Astrocyte (in vitro differentiated cells and primary cell): ENCODE measurements around the gene TERB2.
"Not testable (repeated sequence)": the region's sequence is repeated elsewhere in the genome, so short reads cannot be mapped to it uniquely, and the experiment has no call there.

ENCODE experiments used
- CTCF ChIP-seq: IDR thresholded peaks from 2 replicates; pipeline ENCODE4 v1.5.1; 2011; ENCODE audit warnings: low read depth, mild to moderate bottlenecking, inconsistent platforms, low read length, moderate library complexity; ENCODE audit not compliant: insufficient read depth
- EZH2 ChIP-seq: IDR thresholded peaks from 2 replicates; pipeline ENCODE4 v1.6.1; 2012; ENCODE audit warnings: mild to moderate bottlenecking, low read length, inconsistent platforms; ENCODE audit not compliant: insufficient read depth

GRCh38 chr15:45025627-45026026 lies 69.1 kb downstream of the TERB2 start:
- TF ChIP-seq CTCF, EZH2: not testable (repeated sequence)
